Endodermal cell (in vitro differentiated cells): ENCODE data around the gene CORO6. TPM values are rescaled to one million over a fixed set of nuclear protein-coding genes. Genes with fewer than 3 reads are reported as not detected.

Experiments used
- DNase-seq: peaks from one replicate; pipeline ENCODE4 v3.0.0-alpha.2; 2017
- H3K27ac ChIP-seq: 2 replicates; pipeline ENCODE4 v1.5.1; 2013; ENCODE audit warnings: mild to moderate bottlenecking, low read depth, low read length, moderate library complexity
- H3K27me3 ChIP-seq: 2 replicates; pipeline ENCODE4 v1.6.1; 2013; ENCODE audit warnings: mild to moderate bottlenecking, low read length, moderate library complexity; ENCODE audit not compliant: insufficient read depth, control insufficient read depth, poor library complexity, severe bottlenecking
- H3K36me3 ChIP-seq: 2 replicates; pipeline ENCODE4 v1.7.0; 2013; ENCODE audit warnings: mild to moderate bottlenecking, low read length, moderate library complexity; ENCODE audit not compliant: control insufficient read depth, insufficient read depth
- H3K4me1 ChIP-seq: one replicate; pipeline ENCODE4 v1.7.0; 2013; ENCODE audit warnings: low read length; ENCODE audit not compliant: control insufficient read depth, insufficient read depth
- H3K4me3 ChIP-seq: 2 replicates; pipeline ENCODE4 v1.5.1; 2013; ENCODE audit warnings: mild to moderate bottlenecking, low read length, moderate library complexity
- H3K9ac ChIP-seq: 2 replicates; pipeline ENCODE4 v1.6.1; 2013; ENCODE audit warnings: mild to moderate bottlenecking, low read length, moderate library complexity; ENCODE audit not compliant: poor library complexity, severe bottlenecking; ENCODE audit errors: extremely low read depth
- H3K9me3 ChIP-seq: 2 replicates; pipeline ENCODE4 v1.6.1; 2013; ENCODE audit warnings: mild to moderate bottlenecking, low read length, moderate library complexity; ENCODE audit not compliant: control insufficient read depth
- H3K27ac Mint-ChIP-seq: 2 replicates; pipeline ENCODE4 v1.8.0; 2020; ENCODE audit warnings: mixed read lengths
- H3K27me3 Mint-ChIP-seq: 2 replicates; pipeline ENCODE4 v1.8.0; 2021; ENCODE audit warnings: mild to moderate bottlenecking, mixed read lengths; ENCODE audit not compliant: insufficient read depth
- H3K36me3 Mint-ChIP-seq: 2 replicates; pipeline ENCODE4 v1.8.0; 2020; ENCODE audit warnings: low read depth, mixed read lengths
- H3K4me1 Mint-ChIP-seq: 2 replicates; pipeline ENCODE4 v1.8.0; 2020; ENCODE audit warnings: mixed read lengths
- H3K4me3 Mint-ChIP-seq: 2 replicates; pipeline ENCODE4 v1.8.0; 2020; ENCODE audit warnings: mild to moderate bottlenecking, moderate library complexity, mixed read lengths
- H3K9me3 Mint-ChIP-seq: 2 replicates; pipeline ENCODE4 v1.8.0; 2020; ENCODE audit warnings: mild to moderate bottlenecking, mixed read lengths
- WGBS, 2 experiments: methylation state at CpG; one replicate each; pipeline versions ENCODE4 v1.1.5 to v1.1.7; 2013; ENCODE audit warnings: missing lambda C conversion rate in 2 of 2, mixed read lengths in 1 of 2; ENCODE audit not compliant: insufficient coverage in 1 of 2, insufficient read length in 1 of 2; 5-methylcytosine and 5-hydroxymethylcytosine counted together
- total RNA-seq, 2 donors: library from RNA; stranded (reverse); fragmentation: NEBNext Ultra II Directional in 1 of 2; extraction: Animal tissue kit (Norgen Biotek cat#: 25700) in 1 of 2; gene quantifications; 2 replicates in 1 of 2; 3 replicates in 1 of 2; pipeline ENCODE4 v1.2.1, GENCODE V29; 2021
- TF ChIP-seq, protein P1 (sequence below): fragments of 200-600 bp; sonication (generic); conservative IDR thresholded peaks from 2 replicates; pipeline ENCODE4 v1.5.0; 2021; ENCODE audit warnings: antibody characterized with exemption, mild to moderate bottlenecking

The CORO6 gene
- total RNA-seq, 2 donors from 2014 or later = 0.86 to 1.00 TPM

DNA sequence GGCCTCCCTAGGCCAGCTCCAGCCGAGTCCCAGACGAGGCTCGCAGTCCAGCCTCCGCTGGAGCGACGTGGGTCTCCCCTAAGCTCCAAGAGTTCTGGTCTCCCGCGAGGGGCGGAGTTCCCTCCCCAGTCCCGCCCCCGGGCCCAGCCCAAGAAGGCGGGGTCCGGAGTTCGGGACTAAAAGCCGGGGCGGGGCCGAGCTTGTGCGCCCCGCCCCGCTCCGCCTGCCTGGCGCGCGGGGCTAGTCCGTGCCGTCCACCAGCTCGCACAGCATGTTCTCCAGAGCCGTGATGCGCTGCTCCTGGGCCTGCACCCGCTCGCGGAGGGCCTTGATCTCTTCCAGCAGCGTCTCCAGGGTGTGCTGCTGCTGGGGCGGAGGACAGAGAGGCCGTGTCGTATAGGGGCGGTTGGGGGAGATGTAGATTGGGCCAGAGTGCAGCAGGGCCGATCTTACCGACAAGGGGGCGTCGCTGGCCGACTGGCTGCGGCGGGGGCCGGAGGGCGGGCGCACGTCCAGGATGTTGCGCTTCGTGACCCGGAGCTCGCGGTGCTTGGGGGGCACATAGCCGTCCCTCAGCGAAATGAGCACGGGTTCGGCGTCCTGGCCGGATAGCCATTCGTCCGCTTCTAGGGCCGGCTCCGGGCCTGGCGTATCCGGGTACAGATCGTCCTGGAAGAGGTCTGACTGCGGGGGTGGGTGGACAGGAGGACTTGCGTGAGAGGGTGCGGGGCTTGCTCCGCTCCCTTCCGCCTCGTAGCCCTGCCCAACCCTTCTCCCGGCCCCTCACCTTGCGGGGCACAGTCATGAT lies 7.0 kb downstream of the CORO6 start:
- Histone ChIP-seq H3K4me1 (no peaks in the 10 kb centered on the region), H3K9ac (no peak overlapping the region), H3K27me3 (peaks cover 77% of the 10 kb centered on the region), H3K27ac (no peak overlapping the region), H3K4me3 (peak overlapping the region; percentile 65), H3K36me3 (no peaks in the 10 kb centered on the region), H3K9me3 (no peaks in the 10 kb centered on the region)
- no peak overlapping the region for H3K27ac Mint-ChIP-seq
- WGBS, 2 experiments = 5 to 6% methylated on average over 31 to 74 of the region's 74 CpGs
- H3K27me3 Mint-ChIP-seq = peaks cover 98% of the 10 kb centered on the region
- DNase-seq = peak; percentile 96
- peaks cover 2% of the 10 kb centered on the region for H3K4me1 Mint-ChIP-seq
- H3K4me3 Mint-ChIP-seq = peak overlapping the region; percentile 52
- H3K9me3 Mint-ChIP-seq = peaks cover 1% of the 10 kb centered on the region
- TF ChIP-seq, protein P1, sequence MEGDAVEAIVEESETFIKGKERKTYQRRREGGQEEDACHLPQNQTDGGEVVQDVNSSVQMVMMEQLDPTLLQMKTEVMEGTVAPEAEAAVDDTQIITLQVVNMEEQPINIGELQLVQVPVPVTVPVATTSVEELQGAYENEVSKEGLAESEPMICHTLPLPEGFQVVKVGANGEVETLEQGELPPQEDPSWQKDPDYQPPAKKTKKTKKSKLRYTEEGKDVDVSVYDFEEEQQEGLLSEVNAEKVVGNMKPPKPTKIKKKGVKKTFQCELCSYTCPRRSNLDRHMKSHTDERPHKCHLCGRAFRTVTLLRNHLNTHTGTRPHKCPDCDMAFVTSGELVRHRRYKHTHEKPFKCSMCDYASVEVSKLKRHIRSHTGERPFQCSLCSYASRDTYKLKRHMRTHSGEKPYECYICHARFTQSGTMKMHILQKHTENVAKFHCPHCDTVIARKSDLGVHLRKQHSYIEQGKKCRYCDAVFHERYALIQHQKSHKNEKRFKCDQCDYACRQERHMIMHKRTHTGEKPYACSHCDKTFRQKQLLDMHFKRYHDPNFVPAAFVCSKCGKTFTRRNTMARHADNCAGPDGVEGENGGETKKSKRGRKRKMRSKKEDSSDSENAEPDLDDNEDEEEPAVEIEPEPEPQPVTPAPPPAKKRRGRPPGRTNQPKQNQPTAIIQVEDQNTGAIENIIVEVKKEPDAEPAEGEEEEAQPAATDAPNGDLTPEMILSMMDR = no peak
- H3K36me3 Mint-ChIP-seq = no peaks in the 10 kb centered on the region

DNA sequence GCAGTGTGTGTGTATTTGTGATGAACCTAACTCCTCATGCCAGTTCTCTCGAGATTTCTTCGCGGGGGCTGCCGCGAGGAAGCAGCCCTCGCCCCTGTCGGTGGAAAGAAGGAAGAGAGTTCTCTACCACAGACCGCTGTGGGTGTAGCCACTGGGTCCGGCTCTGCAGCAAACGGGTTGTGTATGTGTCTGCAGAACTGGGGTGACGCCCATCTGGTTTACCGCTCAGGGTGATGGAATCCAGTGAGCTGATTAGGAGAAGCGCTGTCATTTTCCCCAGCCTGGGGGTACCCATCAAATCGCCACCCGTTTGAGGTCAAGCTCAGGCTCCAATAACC lies 7.7 kb downstream of the CORO6 start:
- H3K36me3 Mint-ChIP-seq = no peaks in the 10 kb centered on the region
- H3K27ac ChIP-seq = peak overlapping the region; percentile 88
- peak overlapping the region; percentile 65 for H3K4me3 ChIP-seq
- H3K27me3 ChIP-seq = peaks cover 70% of the 10 kb centered on the region
- H3K27me3 Mint-ChIP-seq = peaks cover 96% of the 10 kb centered on the region
- DNase-seq = no peak
- H3K4me3 Mint-ChIP-seq = peak overlapping the region; percentile 52
- H3K4me1 Mint-ChIP-seq = peaks cover 2% of the 10 kb centered on the region
- H3K9me3 ChIP-seq = no peaks in the 10 kb centered on the region
- no peak overlapping the region for H3K27ac Mint-ChIP-seq
- H3K9me3 Mint-ChIP-seq = peaks cover 1% of the 10 kb centered on the region
- 69 to 81% methylated on average over 8 to 15 of the region's 15 CpGs for WGBS, 2 experiments
- H3K9ac ChIP-seq = no peak overlapping the region
- TF ChIP-seq, protein P1 = peak; percentile 19
- H3K36me3 ChIP-seq = no peaks in the 10 kb centered on the region
- no peaks in the 10 kb centered on the region for H3K4me1 ChIP-seq

DNA sequence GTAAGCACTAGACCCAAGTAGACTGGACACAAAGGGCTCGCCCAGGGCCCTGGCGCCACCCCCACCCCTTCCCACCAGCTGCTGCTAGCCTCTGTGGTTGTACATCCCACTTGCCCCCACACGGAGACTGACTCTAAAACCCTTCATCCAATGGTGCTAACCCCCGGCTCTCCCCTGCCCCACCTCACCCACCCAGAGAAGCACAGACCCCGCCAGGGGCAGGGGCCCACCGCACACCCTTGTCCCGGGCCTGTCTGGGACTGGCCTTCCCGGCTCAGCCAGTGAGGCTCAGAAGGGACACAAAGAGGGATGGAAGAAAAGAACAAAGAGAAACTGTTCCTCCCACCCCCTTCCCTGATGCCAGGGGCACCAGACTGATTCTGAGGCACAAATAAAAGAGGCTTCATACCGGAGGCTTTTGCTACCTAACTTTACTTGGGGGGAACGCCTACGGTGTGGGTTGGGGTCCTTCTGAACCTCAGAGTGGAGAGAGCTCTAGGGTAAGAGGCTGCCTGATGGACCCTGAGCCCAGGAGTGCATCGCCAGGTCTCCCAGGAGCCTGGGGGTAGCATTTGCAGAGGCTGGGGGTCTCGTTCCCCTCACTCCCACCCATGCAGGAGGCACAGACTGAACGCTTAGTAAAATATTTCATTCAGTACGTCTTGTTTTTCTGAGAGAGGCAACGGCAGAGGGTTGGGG lies 8.2 kb downstream of the CORO6 start:
- DNase-seq = peak; percentile 63
- Mint-ChIP-seq H3K36me3 (no peaks in the 10 kb centered on the region), H3K27me3 (peaks cover 93% of the 10 kb centered on the region), H3K4me3 (no peak overlapping the region), H3K9me3 (peaks cover 1% of the 10 kb centered on the region), H3K4me1 (peaks cover 2% of the 10 kb centered on the region), H3K27ac (no peak overlapping the region)
- TF ChIP-seq, protein P1 = no peak
- peaks cover 65% of the 10 kb centered on the region for H3K27me3 ChIP-seq
- WGBS, 2 experiments = 83 to 100% methylated on average over 1 to 16 of the region's 16 CpGs
- no peak overlapping the region for H3K4me3 ChIP-seq
- H3K27ac ChIP-seq = peak overlapping the region; percentile 88
- no peaks in the 10 kb centered on the region for H3K9me3 ChIP-seq
- no peak overlapping the region for H3K9ac ChIP-seq
- no peaks in the 10 kb centered on the region for H3K4me1 ChIP-seq
- H3K36me3 ChIP-seq = no peaks in the 10 kb centered on the region
